ENCODE measurements around the gene CHI3L1.
"Not testable (repeated sequence)": the region's sequence is repeated elsewhere in the genome, so short reads cannot be mapped to it uniquely, and the experiment has no call there.

CHI3L1 gene

DNA sequence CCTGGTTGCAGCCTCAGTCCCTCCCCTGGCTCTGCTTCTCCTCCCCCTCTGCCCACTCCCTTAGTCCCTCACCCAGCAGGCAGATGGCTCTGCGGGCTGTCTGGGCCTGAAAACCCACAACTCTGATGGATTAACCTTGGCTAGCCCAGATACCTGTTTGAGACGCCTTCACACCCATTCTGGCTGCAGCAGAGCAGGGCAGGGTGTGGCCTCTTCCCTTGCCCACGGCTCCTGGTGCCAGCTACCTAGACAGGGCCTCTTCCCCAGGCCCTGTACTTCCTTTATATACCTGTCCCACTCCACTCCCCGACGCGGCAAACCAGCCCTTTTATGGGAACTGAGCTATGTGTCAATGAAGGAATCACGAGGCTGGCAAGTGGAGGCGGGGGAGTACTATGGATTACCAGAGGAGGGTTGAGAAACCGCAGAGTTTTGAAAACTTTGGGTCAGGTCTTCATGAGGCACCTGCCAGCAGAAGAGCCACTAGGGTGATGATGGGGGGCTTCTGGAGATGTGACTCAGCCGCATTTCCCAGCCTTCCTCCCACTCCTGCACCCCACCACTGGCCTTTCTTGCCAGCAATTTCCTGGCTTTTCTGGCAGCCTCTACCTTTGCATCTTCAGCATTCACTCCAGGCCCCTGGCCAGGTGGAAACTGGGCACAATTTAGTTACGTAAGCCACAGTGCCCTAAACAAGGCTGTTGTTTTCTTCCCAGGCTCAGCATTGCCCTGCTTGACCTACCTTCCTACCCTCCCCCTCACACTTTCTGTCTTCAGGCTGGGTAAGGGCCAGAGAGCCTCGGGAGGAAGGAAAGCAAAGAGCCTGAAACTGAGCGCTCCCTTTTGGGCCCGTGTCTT is at the start of gene CHI3L1:
CHI3L1 (minus strand) TSS at position 259 of the 858 bp plus-strand sequence; CDS start at position 178, 81 bp downstream.
- in situ Hi-C loops (cut with HindIII; ENCODE audit: low sequenced_read_pairs), result no loop called here
- TF ChIP-seq, protein P1, sequence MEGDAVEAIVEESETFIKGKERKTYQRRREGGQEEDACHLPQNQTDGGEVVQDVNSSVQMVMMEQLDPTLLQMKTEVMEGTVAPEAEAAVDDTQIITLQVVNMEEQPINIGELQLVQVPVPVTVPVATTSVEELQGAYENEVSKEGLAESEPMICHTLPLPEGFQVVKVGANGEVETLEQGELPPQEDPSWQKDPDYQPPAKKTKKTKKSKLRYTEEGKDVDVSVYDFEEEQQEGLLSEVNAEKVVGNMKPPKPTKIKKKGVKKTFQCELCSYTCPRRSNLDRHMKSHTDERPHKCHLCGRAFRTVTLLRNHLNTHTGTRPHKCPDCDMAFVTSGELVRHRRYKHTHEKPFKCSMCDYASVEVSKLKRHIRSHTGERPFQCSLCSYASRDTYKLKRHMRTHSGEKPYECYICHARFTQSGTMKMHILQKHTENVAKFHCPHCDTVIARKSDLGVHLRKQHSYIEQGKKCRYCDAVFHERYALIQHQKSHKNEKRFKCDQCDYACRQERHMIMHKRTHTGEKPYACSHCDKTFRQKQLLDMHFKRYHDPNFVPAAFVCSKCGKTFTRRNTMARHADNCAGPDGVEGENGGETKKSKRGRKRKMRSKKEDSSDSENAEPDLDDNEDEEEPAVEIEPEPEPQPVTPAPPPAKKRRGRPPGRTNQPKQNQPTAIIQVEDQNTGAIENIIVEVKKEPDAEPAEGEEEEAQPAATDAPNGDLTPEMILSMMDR (IDR thresholded peaks at IDR 0.05; ENCODE audit: low read depth, low read length), result no peak
- no peak for DNase-seq (ENCODE audit: low read depth, low spot score)
- H3K4me3 ChIP-seq (ENCODE audit: low read depth, low read length), result no peak within 1 kb of the TSS

DNA sequence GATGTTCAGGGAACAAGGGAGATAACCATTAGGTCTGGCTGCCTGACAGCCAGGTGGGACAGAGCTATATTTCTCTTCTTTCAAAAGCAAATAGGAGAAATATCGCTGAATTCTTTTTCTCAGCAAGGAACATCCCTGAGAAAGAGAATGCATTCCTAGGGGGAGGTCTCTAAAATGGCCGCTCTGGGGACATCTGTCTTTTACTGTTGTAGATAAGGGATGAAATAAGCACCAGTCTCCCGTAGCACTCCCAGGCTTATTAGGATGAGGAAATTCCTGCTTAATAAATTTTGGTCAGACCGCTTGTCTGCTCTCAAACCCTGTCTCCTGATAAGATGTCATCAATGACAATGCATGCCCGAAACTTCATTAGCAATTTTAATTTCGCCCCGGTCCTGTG is 48.4 kb upstream of the CHI3L1 start:
- DNase-seq (ENCODE audit: low read depth, low spot score); in situ Hi-C loops (cut with HindIII; ENCODE audit: low sequenced_read_pairs): not testable (repeated sequence)

DNA sequence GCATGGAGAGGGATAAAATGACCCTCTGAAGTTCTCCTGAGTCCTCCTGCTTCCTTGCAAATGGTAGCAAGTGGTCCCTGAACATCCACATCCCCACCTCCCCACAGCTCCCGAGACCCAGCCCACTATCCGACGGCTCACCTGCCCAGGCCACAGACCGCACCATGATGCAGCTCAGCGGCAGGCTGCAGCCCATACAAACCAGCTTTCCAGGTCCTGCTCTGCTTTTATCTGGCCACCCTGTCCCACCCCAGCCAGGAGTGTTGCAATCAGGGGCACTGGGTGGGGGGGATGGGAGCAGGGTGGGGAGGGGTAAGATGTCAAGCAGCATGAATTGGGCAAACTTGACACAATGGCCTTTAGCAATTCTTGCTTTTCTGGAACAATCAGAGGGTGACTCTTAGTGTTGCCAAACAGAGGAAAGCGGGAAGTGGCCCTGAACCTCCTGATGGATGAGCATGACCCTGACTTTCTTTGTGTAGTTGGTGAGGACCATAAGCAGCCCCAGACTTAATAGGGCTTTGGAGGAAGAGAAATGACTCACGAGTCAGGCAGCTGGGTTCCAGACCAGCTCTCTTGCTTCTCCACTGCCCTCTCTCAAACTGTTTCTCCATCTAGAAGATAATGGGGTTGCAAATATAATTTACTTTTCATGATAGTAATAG is 43.1 kb upstream of the CHI3L1 start, which contains the start of gene CHIT1:
CHIT1 (minus strand) TSS at position 203 of the 665 bp plus-strand sequence; CDS start at position 166, 37 bp downstream.
- no peak for DNase-seq (ENCODE audit: low read depth, low spot score)
- in situ Hi-C loops (cut with HindIII; ENCODE audit: low sequenced_read_pairs), result no loop called here
- TF ChIP-seq, protein P1 (IDR thresholded peaks at IDR 0.05; ENCODE audit: low read depth, low read length), result no peak
- H3K4me3 ChIP-seq (ENCODE audit: low read depth, low read length), result no peak within 1 kb of the TSS

More for the DNA sequence above, 48.4 kb upstream of the CHI3L1 start:
- H3K4me3 ChIP-seq (ENCODE audit: low read depth, low read length), result not testable (repeated sequence)

DNA sequence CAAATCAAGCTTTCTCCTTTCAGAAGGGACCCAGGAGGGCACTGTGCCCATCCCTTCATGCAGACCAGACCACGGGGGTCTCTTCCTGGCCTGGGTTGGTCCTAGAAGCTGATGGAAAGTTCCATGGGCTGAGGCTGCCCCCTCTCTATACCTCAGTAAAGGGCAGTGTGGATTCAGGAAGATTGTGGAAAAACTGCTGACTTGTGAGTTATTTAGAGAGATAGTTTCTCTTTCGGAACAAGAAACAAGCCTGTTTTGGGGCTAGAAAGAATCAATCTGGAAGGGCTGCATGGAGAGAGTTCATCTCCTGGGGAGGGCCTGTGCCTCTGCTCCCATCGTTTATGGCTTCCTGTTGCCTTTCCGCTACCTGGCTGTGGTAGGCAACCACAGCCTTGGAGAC is 42.2 kb upstream of the CHI3L1 start:
- in situ Hi-C loops (cut with HindIII; ENCODE audit: low sequenced_read_pairs), result no loop called here
- TF ChIP-seq, protein P1 (IDR thresholded peaks at IDR 0.05; ENCODE audit: low read depth, low read length), result no peak
- no peak for DNase-seq (ENCODE audit: low read depth, low spot score)
- H3K4me3 ChIP-seq (ENCODE audit: low read depth, low read length), result no peak overlapping the region

DNA sequence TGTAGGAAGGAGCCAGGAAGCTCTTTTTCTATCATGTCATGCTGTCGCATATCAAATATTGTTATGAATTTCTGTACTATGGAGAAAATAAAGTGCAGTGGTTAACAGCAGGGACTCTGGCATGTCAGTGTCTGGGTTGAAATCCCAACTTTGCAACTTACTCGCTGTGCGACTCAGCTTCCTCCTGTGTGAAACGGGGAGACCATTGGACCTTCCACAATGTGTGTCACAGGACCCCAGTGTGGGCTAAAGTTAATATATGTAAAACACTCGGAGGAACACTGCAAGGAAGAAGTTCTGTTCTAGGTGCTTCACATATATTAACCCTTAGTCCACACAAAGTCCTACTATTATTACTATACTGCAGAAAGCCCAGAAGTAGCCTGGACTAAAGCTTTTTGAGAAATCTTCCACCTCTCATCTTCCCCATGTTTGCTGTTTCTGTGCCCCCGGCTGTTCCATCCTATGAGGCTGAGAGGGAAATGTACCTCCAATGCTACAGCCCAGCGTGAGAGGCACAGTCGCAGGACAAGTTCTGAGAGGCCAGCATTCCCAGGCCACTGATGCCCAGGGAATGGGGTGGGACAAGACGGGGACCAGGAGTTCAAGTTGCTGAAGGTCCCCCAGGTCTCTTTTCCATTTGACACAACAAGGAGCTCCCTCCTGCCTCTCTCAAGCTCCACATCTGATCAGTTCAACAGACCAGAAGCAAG is 41.0 kb upstream of the CHI3L1 start:
- TF ChIP-seq, protein P1 (IDR thresholded peaks at IDR 0.05; ENCODE audit: low read depth, low read length), result no peak
- H3K4me3 ChIP-seq (ENCODE audit: low read depth, low read length), result no peak overlapping the region
- DNase-seq (ENCODE audit: low read depth, low spot score), result no peak
- in situ Hi-C loops (cut with HindIII; ENCODE audit: low sequenced_read_pairs), result no loop called here

DNA sequence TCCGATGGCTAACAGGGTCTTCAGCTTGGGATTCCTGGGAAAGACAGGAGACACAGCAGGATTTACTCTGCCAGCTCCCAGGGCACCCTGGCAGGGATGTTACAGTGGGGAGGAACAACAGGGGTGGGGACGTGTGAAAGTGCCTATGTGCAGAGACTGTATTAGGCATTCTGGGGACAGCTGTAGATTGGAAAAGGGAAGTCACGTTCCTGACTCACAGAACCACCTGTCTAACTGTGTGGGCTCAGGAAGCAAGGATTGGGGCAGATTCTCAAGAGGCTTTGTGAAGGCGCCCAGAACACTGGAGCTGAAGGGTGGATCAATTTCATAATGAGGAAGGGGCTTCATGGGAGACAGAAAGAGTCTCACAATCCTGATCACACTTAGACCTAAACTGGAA is 38.6 kb upstream of the CHI3L1 start:
- DNase-seq (ENCODE audit: low read depth, low spot score), result no peak
- TF ChIP-seq, protein P1 (IDR thresholded peaks at IDR 0.05; ENCODE audit: low read depth, low read length), result no peak
- in situ Hi-C loops (cut with HindIII; ENCODE audit: low sequenced_read_pairs), result no loop called here
- no peak overlapping the region for H3K4me3 ChIP-seq (ENCODE audit: low read depth, low read length)
